HepG2 (cell line): ENCODE results near the gene NEMF. TPM values are rescaled to one million over a fixed set of nuclear protein-coding genes. Genes with fewer than 3 reads are reported as not detected.

ENCODE experiments used
- MED8 ChIP-seq: sonication (generic); formaldehyde crosslinking; IDR thresholded peaks from 2 replicates; pipeline ENCODE4 v1.8.1; 2023; ENCODE audit warnings: mild to moderate bottlenecking, missing genetic modification reagents; ENCODE audit not compliant: insufficient replicate concordance
- RAD21 ChIP-seq: fragments of 450-650 bp; formaldehyde crosslinking; IDR thresholded peaks from 2 replicates; pipeline ENCODE4 v1.5.0; 2020; ENCODE audit warnings: mild to moderate bottlenecking
- SIN3B ChIP-seq: fragments of 150-350 bp; IDR thresholded peaks from 2 replicates; pipeline ENCODE4 v1.6.1; 2014; ENCODE audit warnings: low read length
- SMARCC2 ChIP-seq: fragments of 450-650 bp; IDR thresholded peaks from 2 replicates; pipeline ENCODE4 v1.6.1; 2017; ENCODE audit warnings: antibody characterized with exemption, mild to moderate bottlenecking
- ZNF614 ChIP-seq: IDR thresholded peaks from 2 replicates; pipeline ENCODE4 v1.6.1; 2018; ENCODE audit warnings: missing biosample characterization, missing genetic modification reagents, inconsistent platforms, borderline replicate concordance
- ZSCAN29 ChIP-seq: sonication (generic); formaldehyde crosslinking; conservative IDR thresholded peaks from 2 replicates; pipeline ENCODE4 v1.4.0; 2020; ENCODE audit warnings: mild to moderate bottlenecking, missing genetic modification reagents
- polyA plus RNA-seq, 8 experiments: library from polyadenylated mRNA; depleted of rRNA in 3 of 8; stranded (reverse) in 7 of 8; unstranded in 1 of 8; fragments of >200 nt; fragmentation: Illumina TruSeq in 4 of 8; extraction: Trizol in 4 of 8; gene quantifications; 2 replicates each; pipeline versions ENCODE4 v1.2.1 to v1.2.3, GENCODE V29; 2011 to 2016; ENCODE audit warnings: low read depth in 4 of 8, missing spikeins in 1 of 8, mixed read lengths in 1 of 8; ENCODE audit not compliant: insufficient read depth in 1 of 8
- total RNA-seq, 5 experiments: library from RNA; depleted of rRNA; stranded (reverse); fragments of >200 nt; fragmentation: Illumina TruSeq; extraction: Trizol; gene quantifications; 2 replicates each; pipeline ENCODE4 v1.2.3, GENCODE V29; 2016; ENCODE audit warnings: low read depth in 1 of 5
- TF ChIP-seq, protein P1 (sequence below): sonication (generic); formaldehyde crosslinking; IDR thresholded peaks from 2 replicates; pipeline ENCODE4 v1.5.0; 2020; ENCODE audit warnings: mild to moderate bottlenecking, missing genetic modification reagents
- TF ChIP-seq, protein P2 (sequence below): sonication (generic); formaldehyde crosslinking; IDR thresholded peaks from one replicate; pipeline ENCODE4 v1.5.1; 2020; ENCODE audit warnings: mild to moderate bottlenecking, missing genetic modification reagents; ENCODE audit errors: not compliant biosample characterization
- TF ChIP-seq, protein P3 (sequence below): sonication (generic); formaldehyde crosslinking; IDR thresholded peaks from 2 replicates; pipeline ENCODE4 v1.4.0; 2020; ENCODE audit warnings: missing genetic modification reagents
- TF ChIP-seq, protein P4 (sequence below): sonication (generic); formaldehyde crosslinking; IDR thresholded peaks from 2 replicates; pipeline ENCODE4 v1.5.0; 2020; ENCODE audit warnings: mild to moderate bottlenecking, missing genetic modification reagents, borderline replicate concordance

NEMF gene
- total and polyA plus RNA-seq, 2 of the 13 experiments (the other 11 are each of a cell fraction or from before 2014, with no cell fraction given) = 21.3 to 57.9 TPM

DNA sequence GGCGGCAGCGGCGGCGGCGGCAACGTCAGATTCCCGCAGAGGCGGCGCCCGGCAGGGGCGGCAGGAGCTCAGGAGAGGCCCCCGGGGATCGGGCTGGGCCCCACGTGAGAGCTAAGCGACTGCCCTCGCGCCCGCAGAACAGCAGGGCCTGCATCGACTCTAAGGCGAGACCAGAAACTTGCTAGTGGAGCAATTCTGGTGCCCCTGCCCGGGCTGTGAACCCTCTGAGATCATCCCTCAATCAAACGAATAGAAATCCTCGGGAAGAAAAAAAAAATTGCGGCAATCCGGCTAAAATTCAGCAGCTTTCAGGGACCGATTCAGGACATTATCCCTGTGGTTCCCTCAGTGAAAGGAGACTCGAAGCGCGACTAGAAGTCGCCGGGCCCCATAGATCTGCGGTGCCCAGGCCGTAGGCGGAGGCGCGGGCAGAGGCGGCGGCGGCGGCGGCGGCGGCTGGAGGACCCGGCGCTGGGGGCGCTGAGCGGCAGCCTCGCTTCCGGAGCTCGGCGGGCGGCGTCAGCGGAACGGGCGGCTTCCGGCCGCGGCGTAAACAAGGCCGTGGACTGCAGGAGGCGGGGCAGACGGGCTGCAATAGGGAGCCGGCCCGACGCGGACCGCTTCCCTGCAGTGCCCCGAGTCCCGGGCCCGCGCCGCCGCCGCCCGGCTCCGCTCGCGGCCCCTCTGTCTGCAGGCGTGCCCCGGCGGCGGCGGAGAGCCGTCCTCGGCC is 84.9 kb downstream of the NEMF start, which contains the start of gene KLHDC2 (continued):
- TF ChIP-seq, protein P1, sequence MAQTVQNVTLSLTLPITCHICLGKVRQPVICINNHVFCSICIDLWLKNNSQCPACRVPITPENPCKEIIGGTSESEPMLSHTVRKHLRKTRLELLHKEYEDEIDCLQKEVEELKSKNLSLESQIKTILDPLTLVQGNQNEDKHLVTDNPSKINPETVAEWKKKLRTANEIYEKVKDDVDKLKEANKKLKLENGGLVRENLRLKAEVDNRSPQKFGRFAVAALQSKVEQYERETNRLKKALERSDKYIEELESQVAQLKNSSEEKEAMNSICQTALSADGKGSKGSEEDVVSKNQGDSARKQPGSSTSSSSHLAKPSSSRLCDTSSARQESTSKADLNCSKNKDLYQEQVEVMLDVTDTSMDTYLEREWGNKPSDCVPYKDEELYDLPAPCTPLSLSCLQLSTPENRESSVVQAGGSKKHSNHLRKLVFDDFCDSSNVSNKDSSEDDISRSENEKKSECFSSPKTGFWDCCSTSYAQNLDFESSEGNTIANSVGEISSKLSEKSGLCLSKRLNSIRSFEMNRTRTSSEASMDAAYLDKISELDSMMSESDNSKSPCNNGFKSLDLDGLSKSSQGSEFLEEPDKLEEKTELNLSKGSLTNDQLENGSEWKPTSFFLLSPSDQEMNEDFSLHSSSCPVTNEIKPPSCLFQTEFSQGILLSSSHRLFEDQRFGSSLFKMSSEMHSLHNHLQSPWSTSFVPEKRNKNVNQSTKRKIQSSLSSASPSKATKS = no peak
- no peak for TF ChIP-seq SIN3B
- no peak for TF ChIP-seq SMARCC2
- TF ChIP-seq ZNF614 = no peak
- TF ChIP-seq, protein P2, sequence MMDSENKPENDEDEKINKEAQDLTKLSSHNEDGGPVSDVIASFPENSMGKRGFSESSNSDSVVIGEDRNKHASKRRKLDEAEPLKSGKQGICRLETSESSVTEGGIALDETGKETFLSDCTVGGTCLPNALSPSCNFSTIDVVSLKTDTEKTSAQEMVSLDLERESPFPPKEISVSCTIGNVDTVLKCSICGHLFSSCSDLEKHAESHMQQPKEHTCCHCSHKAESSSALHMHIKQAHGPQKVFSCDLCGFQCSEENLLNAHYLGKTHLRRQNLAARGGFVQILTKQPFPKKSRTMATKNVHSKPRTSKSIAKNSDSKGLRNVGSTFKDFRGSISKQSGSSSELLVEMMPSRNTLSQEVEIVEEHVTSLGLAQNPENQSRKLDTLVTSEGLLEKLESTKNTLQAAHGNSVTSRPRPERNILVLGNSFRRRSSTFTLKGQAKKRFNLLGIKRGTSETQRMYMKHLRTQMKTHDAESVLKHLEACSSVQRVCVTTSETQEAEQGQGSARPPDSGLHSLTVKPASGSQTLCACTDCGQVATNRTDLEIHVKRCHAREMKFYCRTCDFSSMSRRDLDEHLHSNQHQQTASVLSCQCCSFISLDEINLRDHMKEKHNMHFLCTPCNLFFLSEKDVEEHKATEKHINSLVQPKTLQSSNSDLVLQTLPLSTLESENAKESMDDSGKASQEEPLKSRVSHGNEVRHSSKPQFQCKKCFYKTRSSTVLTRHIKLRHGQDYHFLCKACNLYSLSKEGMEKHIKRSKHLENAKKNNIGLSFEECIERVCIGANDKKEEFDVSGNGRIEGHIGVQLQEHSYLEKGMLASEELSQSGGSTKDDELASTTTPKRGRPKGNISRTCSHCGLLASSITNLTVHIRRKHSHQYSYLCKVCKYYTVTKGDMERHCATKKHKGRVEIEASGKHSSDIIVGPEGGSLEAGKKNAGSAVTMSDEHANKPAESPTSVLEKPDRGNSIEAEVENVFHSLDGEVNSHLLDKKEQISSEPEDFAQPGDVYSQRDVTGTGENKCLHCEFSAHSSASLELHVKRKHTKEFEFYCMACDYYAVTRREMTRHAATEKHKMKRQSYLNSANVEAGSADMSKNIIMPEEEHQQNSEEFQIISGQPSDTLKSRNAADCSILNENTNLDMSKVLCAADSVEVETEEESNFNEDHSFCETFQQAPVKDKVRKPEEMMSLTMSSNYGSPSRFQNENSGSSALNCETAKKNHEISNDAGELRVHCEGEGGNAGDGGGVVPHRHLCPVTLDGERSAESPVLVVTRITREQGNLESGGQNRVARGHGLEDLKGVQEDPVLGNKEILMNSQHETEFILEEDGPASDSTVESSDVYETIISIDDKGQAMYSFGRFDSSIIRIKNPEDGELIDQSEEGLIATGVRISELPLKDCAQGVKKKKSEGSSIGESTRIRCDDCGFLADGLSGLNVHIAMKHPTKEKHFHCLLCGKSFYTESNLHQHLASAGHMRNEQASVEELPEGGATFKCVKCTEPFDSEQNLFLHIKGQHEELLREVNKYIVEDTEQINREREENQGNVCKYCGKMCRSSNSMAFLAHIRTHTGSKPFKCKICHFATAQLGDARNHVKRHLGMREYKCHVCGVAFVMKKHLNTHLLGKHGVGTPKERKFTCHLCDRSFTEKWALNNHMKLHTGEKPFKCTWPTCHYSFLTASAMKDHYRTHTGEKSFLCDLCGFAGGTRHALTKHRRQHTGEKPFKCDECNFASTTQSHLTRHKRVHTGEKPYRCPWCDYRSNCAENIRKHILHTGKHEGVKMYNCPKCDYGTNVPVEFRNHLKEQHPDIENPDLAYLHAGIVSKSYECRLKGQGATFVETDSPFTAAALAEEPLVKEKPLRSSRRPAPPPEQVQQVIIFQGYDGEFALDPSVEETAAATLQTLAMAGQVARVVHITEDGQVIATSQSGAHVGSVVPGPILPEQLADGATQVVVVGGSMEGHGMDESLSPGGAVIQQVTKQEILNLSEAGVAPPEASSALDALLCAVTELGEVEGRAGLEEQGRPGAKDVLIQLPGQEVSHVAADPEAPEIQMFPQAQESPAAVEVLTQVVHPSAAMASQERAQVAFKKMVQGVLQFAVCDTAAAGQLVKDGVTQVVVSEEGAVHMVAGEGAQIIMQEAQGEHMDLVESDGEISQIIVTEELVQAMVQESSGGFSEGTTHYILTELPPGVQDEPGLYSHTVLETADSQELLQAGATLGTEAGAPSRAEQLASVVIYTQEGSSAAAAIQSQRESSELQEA (CRISPR knock-in tag) = peak; percentile 28
- TF ChIP-seq, protein P3, sequence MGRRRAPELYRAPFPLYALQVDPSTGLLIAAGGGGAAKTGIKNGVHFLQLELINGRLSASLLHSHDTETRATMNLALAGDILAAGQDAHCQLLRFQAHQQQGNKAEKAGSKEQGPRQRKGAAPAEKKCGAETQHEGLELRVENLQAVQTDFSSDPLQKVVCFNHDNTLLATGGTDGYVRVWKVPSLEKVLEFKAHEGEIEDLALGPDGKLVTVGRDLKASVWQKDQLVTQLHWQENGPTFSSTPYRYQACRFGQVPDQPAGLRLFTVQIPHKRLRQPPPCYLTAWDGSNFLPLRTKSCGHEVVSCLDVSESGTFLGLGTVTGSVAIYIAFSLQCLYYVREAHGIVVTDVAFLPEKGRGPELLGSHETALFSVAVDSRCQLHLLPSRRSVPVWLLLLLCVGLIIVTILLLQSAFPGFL = no peak
- TF ChIP-seq RAD21 (CRISPR knock-in tag) = no peak; the same call in 1 of the 2 replicates
- TF ChIP-seq ZSCAN29 (CRISPR knock-in tag) = no peak
- TF ChIP-seq, protein P4, sequence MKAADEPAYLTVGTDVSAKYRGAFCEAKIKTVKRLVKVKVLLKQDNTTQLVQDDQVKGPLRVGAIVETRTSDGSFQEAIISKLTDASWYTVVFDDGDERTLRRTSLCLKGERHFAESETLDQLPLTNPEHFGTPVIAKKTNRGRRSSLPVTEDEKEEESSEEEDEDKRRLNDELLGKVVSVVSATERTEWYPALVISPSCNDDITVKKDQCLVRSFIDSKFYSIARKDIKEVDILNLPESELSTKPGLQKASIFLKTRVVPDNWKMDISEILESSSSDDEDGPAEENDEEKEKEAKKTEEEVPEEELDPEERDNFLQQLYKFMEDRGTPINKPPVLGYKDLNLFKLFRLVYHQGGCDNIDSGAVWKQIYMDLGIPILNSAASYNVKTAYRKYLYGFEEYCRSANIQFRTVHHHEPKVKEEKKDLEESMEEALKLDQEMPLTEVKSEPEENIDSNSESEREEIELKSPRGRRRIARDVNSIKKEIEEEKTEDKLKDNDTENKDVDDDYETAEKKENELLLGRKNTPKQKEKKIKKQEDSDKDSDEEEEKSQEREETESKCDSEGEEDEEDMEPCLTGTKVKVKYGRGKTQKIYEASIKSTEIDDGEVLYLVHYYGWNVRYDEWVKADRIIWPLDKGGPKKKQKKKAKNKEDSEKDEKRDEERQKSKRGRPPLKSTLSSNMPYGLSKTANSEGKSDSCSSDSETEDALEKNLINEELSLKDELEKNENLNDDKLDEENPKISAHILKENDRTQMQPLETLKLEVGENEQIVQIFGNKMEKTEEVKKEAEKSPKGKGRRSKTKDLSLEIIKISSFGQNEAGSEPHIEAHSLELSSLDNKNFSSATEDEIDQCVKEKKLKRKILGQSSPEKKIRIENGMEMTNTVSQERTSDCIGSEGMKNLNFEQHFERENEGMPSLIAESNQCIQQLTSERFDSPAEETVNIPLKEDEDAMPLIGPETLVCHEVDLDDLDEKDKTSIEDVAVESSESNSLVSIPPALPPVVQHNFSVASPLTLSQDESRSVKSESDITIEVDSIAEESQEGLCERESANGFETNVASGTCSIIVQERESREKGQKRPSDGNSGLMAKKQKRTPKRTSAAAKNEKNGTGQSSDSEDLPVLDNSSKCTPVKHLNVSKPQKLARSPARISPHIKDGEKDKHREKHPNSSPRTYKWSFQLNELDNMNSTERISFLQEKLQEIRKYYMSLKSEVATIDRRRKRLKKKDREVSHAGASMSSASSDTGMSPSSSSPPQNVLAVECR (CRISPR knock-in tag) = peak; percentile 74; the same call in 1 of the 2 replicates
- TF ChIP-seq MED8 (CRISPR knock-in tag) = no peak
